ENCODE results near the gene PGAP1. TPM values are rescaled to one million over a fixed set of nuclear protein-coding genes. Genes with fewer than 3 reads are reported as not detected.
"Not testable (repeated sequence)": the region's sequence is repeated elsewhere in the genome, so short reads cannot be mapped to it uniquely, and the experiment has no call there.

The PGAP1 gene
- total RNA-seq, 2 experiments from 2014 or later = 22.2 to 25.1 TPM

DNA sequence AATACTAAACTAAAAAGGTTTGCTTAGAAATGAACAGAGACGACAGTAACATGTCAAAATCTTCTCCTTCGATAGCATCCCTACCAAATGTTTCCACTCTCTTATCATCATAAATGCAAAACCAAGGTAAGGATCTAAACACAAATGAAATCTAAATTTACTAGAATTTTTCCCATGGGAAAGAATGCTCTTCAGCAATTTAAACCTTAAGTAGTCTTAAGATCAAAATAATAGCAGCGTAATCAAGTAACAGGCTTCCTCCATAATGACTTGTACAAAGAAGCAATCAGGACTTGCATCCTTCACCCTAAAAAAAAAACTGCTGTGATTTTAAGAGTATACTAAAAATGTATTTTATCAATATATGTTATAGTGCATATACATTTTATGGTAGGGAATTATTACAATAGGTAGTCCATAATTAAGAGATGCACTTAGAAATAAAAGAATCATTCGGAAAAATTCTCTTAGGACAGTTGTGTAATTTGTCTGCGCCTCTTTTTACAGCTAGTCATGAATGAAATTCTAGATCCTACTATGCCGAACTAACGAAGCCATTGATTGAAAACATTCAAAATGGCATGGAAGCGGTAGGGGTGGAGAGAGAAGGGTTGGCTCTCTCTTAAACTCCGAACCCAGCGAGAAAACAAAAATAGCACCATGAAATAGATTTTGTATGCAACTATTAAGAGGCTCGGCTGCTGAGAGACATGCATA is 1.3 kb downstream of the PGAP1 start:
- H3K27me3 Mint-ChIP-seq = no peaks in the 10 kb centered on the region
- peak overlapping the region; percentile 92 for H3K4me3 Mint-ChIP-seq
- intact Hi-C loops (cut with DNase I, micrococcal nuclease) = loop anchor here in 1 of 2 experiments (5.0 to 10.0 kb wide), 4 partner anchors 272 to 640 kb away; partner anchors contain the start of gene MOB4
- POLR2A ChIA-PET = interaction anchor here (1.1 kb wide), 1 partner anchor 133 kb away, joined by 3 read pairs; no protein-coding TSS in a partner anchor
- H3K9me3 Mint-ChIP-seq (ENCODE audit: low read depth) = no peaks in the 10 kb centered on the region
- ATAC-seq (no peak), DNase-seq (no peak)
- peaks cover 40% of the 10 kb centered on the region for H3K4me1 Mint-ChIP-seq
- peak overlapping the region; percentile 99 for H3K27ac Mint-ChIP-seq
- CTCF ChIA-PET = interaction anchor here (0.7 to 1.5 kb wide), 5 partner anchors 10 to 104 kb away, joined by 3 to 5 read pairs (median 4); no protein-coding TSS in a partner anchor
- peaks cover 7% of the 10 kb centered on the region for H3K36me3 Mint-ChIP-seq (ENCODE audit: low read depth)

DNA sequence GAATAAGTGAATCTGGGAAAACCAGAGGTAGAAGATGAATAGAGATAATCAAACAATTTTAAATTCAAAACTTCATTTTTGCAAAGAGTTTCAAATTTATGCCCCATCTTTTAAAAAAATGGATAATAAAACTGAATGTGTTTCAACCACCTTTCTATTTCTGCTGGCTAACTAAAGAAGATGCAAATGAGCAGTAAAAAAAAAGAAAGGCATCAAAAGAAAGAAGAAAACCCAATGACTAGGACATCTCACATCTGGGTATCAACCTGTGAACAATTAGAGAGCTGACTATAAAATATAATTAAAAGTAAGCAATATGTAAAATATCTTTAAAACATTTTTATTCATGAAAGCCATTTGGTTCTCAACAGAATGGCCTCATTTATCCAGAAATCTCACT is 2.5 kb downstream of the PGAP1 start:
- H3K9me3 Mint-ChIP-seq (ENCODE audit: low read depth) = peaks cover under 1% of the 10 kb centered on the region
- H3K4me1 Mint-ChIP-seq = peaks cover 44% of the 10 kb centered on the region
- peak overlapping the region; percentile 92 for H3K4me3 Mint-ChIP-seq
- no peak for ATAC-seq
- H3K27me3 Mint-ChIP-seq = no peaks in the 10 kb centered on the region
- H3K27ac Mint-ChIP-seq = no peak overlapping the region
- DNase-seq = no peak
- ChIA-PET POLR2A (no interaction called here), CTCF (interaction anchor here (0.6 kb wide), 1 partner anchor 161 kb away, joined by 3 read pairs; no protein-coding TSS in a partner anchor)
- H3K36me3 Mint-ChIP-seq (ENCODE audit: low read depth) = peaks cover 15% of the 10 kb centered on the region
- intact Hi-C loops (cut with DNase I, micrococcal nuclease) = loop anchor here in 1 of 2 experiments (10.0 kb wide), 1 partner anchor 639 kb away; no protein-coding TSS in a partner anchor

DNA sequence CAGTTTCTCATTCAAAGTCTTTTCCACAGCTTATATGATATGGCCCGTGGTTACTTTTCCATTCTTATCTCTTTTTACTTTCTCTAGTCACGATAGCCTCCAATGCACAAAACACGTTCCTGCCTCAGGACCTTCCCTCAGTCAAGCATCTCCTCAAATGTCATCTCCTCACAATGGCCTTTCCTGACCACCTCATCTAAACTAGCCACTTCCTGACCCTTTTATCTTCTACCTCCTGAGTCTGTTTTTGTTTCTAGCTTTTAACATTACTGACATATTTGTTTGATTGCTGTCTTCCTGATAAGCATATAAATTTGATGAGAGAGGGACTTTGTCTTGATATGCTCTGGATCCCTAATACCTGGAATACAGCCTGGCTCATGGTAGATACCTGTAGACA is 7.6 kb downstream of the PGAP1 start:
- peaks cover 12% of the 10 kb centered on the region for H3K9me3 Mint-ChIP-seq (ENCODE audit: low read depth)
- ChIA-PET POLR2A (interaction anchor here (0.6 kb wide), 2 partner anchors 17 to 69 kb away, joined by 3 read pairs; no protein-coding TSS in a partner anchor), CTCF (interaction anchor here (0.6 kb wide), 1 partner anchor 580 kb away, joined by 3 read pairs; no protein-coding TSS in a partner anchor)
- peaks cover 53% of the 10 kb centered on the region for H3K36me3 Mint-ChIP-seq (ENCODE audit: low read depth)
- no peaks in the 10 kb centered on the region for H3K27me3 Mint-ChIP-seq
- peaks cover 53% of the 10 kb centered on the region for H3K4me1 Mint-ChIP-seq
- intact Hi-C loops (cut with DNase I, micrococcal nuclease) = no loop called here
- H3K27ac Mint-ChIP-seq = peak overlapping the region; percentile 2
- DNase-seq = no peak
- no peak overlapping the region for H3K4me3 Mint-ChIP-seq
- ATAC-seq = no peak

DNA sequence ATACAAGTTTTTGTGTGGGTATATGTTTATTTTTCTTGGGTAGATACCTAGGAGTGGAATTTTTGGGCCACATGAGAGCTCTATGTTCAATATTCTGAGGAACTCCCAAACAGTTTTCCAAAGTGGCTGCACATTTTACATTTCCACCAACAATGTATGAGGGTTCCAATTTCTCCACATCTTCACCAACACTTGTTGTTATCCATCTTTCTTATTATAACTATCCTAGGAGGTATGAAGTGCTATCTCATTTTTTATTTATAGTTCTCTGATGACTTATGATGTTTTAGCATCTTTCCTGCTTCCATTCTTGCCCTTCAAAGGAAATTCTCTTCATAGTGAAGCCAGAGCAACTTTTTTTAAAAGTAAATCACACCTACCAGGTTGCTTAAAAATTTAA is 8.7 kb downstream of the PGAP1 start:
- Mint-ChIP-seq H3K27ac (no peak overlapping the region), H3K36me3 (ENCODE audit: low read depth) (peaks cover 60% of the 10 kb centered on the region), H3K9me3 (ENCODE audit: low read depth) (peaks cover 12% of the 10 kb centered on the region), H3K27me3 (no peaks in the 10 kb centered on the region), H3K4me1 (peaks cover 47% of the 10 kb centered on the region), H3K4me3 (no peak overlapping the region)
- ATAC-seq = no peak
- POLR2A ChIA-PET = no interaction called here
- CTCF ChIA-PET = no interaction called here
- intact Hi-C loops (cut with DNase I, micrococcal nuclease) = no loop called here
- no peak for DNase-seq

DNA sequence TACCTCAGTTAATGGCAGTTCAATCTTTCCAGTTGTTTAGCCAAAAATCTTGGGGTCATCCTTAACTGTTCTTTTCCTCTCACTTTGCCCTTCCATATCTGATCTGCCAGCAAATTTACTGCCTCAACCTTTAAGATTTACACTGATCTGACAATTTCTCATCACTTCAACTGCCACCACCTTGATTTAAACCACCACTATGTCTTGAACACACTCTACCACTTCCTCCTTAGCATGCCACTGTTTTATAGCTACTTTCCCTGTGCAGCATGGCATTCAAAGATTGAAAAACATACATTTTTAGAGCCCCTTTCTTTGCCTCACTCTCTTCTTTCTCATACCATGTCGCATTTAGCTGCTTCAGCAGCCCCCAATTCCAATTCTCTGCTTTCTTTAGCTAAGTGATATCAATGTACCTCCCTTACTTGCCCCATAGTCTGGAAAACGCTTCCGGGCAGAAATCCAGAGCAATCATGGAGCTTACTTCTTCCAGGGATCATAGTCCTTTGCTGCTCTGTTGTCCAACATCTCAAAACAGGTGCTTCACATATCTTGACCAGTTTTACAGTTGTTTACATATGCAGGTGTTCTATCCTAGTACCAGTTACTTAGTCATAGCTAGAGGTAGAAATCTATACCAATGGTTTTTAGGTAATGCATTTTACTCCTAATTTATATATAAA is 10.9 kb downstream of the PGAP1 start:
- intact Hi-C loops (cut with DNase I, micrococcal nuclease) = loop anchor here in 1 of 2 experiments (1.0 kb wide), 1 partner anchor 11 kb away; the partner anchor contains the start of gene PGAP1
- peaks cover 68% of the 10 kb centered on the region for H3K36me3 Mint-ChIP-seq (ENCODE audit: low read depth)
- H3K27ac Mint-ChIP-seq = peak overlapping the region; percentile 98
- peak overlapping the region; percentile 15 for H3K4me3 Mint-ChIP-seq
- ChIA-PET CTCF (interaction anchor here (0.8 to 1.0 kb wide), 3 partner anchors 9 to 135 kb away, joined by 3 to 5 read pairs (median 3); no protein-coding TSS in a partner anchor), POLR2A (interaction anchor here (0.9 kb wide), 1 partner anchor 12 kb away, joined by 4 read pairs; no protein-coding TSS in a partner anchor)
- DNase-seq = no peak
- H3K27me3 Mint-ChIP-seq = no peaks in the 10 kb centered on the region
- peak; percentile 60 for ATAC-seq
- H3K4me1 Mint-ChIP-seq = peaks cover 38% of the 10 kb centered on the region
- H3K9me3 Mint-ChIP-seq (ENCODE audit: low read depth) = peaks cover 12% of the 10 kb centered on the region

DNA sequence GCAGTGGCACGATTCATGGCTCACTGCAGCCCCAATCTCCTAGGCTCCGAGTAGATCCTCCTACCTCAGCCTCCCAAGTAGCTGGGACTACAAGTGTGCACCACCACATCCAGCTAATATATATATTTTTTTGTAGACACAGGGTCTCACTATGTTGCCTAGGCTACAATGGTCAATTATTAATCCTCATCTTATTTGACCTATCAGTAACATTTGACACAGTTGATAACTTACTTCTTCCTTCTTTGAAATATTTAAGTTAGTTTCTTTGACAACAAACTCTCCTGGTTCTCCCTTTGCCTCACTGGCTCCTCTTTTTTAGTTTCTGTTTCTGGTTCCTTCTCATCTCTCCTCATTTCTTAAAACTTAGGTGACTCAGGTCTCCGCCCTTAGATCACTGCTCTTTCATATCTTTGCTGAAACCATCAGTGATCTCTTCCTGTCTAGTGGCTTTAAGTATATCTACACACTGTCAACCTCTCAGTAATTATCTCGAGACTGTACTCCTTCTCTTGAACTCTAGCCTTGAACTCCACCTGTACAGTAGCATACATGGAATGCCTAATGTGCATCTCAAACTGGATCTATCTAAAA is 11.5 kb downstream of the PGAP1 start:
- peaks cover 12% of the 10 kb centered on the region for H3K9me3 Mint-ChIP-seq (ENCODE audit: low read depth)
- CTCF ChIA-PET = interaction anchor here (0.6 to 1.0 kb wide), 3 partner anchors 10 to 74 kb away, joined by 3 to 5 read pairs (median 3); no protein-coding TSS in a partner anchor
- H3K27ac Mint-ChIP-seq = peak overlapping the region; percentile 98
- H3K4me3 Mint-ChIP-seq = peak overlapping the region; percentile 15
- ATAC-seq = peak; percentile 99
- DNase-seq = peak; percentile 24
- POLR2A ChIA-PET = no interaction called here
- H3K27me3 Mint-ChIP-seq = no peaks in the 10 kb centered on the region
- peaks cover 68% of the 10 kb centered on the region for H3K36me3 Mint-ChIP-seq (ENCODE audit: low read depth)
- peaks cover 35% of the 10 kb centered on the region for H3K4me1 Mint-ChIP-seq
- intact Hi-C loops (cut with DNase I, micrococcal nuclease) = no loop called here

DNA sequence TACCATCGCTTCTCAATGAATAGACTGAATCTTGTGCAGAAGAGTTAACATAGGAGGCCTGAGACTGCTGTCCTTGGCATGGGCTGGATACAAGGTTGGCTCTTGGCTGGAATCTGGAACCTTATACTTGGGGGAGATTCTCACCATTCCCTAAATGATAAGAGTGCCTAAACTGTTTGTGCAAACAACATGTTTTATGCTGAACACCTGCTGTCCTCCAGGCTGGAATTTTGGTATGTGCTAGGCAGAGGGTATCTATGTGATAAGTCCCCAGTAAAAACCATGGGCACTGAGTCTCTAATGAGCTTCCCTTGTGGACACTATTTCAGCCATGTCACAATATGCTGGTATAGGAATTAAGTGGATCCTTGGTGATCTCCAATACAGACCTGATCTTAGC is 12.8 kb downstream of the PGAP1 start:
- intact Hi-C loops (cut with DNase I, micrococcal nuclease) = no loop called here
- Mint-ChIP-seq H3K36me3 (ENCODE audit: low read depth) (peaks cover 57% of the 10 kb centered on the region), H3K4me3 (no peak overlapping the region), H3K4me1 (peaks cover 28% of the 10 kb centered on the region), H3K9me3 (ENCODE audit: low read depth) (peaks cover 10% of the 10 kb centered on the region), H3K27ac (peak overlapping the region; percentile 98), H3K27me3 (no peaks in the 10 kb centered on the region)
- ChIA-PET POLR2A (no interaction called here), CTCF (no interaction called here)
- no peak for ATAC-seq
- no peak for DNase-seq

DNA sequence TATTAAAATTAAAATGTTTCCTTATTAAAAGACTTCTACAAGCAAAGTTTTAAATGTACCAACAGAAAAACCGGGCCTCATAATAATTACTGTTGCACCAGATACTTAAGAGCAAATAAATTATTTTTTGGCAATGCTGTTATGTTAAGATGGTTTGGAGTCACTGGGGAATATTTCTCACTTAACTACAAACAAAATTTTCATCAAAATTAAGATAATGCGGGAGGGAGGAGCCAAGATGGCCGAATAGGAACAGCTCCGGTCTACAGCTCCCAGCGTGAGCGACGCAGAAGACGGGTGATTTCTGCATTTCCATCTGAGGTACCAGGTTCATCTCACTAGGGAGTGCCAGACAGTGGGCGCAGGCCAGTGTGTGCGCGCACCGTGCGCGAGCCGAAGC is 21.1 kb downstream of the PGAP1 start:
- CTCF ChIA-PET; POLR2A ChIA-PET; intact Hi-C loops (cut with DNase I, micrococcal nuclease); H3K9me3 Mint-ChIP-seq (ENCODE audit: low read depth); H3K4me1 Mint-ChIP-seq; H3K27ac Mint-ChIP-seq; DNase-seq; ATAC-seq; H3K27me3 Mint-ChIP-seq; H3K4me3 Mint-ChIP-seq: not testable (repeated sequence)
- H3K36me3 Mint-ChIP-seq (ENCODE audit: low read depth) = peaks cover 11% of the 10 kb centered on the region

DNA sequence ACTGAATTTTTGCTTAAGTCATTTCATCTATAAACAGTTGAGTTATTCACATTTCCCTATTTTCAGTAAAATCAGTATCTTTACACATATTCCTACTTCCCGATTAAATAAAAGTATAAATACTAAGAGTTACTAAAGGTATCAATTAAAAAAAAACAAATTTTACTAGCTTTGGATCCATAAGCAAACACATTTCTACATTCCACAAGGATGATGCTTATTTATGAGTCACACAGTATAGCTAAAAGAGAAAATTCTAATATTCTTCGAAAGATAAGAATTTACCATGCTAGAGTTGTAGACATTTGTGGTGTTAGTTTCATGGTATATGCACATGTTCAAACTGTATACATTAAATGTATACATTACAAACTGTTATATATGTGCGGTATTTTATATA is 23.7 kb downstream of the PGAP1 start:
- no peak overlapping the region for H3K27ac Mint-ChIP-seq
- no peak for ATAC-seq
- H3K27me3 Mint-ChIP-seq = no peaks in the 10 kb centered on the region
- no peaks in the 10 kb centered on the region for H3K9me3 Mint-ChIP-seq (ENCODE audit: low read depth)
- H3K4me1 Mint-ChIP-seq = no peaks in the 10 kb centered on the region
- intact Hi-C loops (cut with DNase I, micrococcal nuclease) = no loop called here
- ChIA-PET POLR2A (no interaction called here), CTCF (no interaction called here)
- peaks cover 23% of the 10 kb centered on the region for H3K36me3 Mint-ChIP-seq (ENCODE audit: low read depth)
- no peak for DNase-seq
- H3K4me3 Mint-ChIP-seq = no peak overlapping the region

DNA sequence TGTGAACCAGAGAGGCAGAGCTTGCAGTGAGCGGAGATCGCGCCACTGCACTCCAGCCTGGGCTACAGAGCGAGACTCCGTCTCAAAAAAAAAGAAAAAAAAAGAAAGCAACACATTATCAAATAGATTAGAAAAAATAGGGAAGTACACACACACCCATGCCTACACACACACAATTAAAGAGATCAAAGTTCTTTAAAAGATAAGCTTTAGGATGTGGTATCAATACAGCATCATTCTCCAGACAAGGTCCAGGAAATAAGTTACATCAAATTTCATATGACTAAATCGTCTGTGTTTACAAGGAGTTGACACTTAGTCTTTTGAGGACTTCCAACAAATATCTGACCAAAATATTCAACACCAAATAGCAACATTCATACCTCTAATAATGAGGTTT is 25.7 kb downstream of the PGAP1 start:
- Mint-ChIP-seq H3K27me3 (no peaks in the 10 kb centered on the region), H3K4me3 (no peak overlapping the region), H3K4me1 (peaks cover 2% of the 10 kb centered on the region), H3K27ac (no peak overlapping the region), H3K36me3 (ENCODE audit: low read depth) (peaks cover 32% of the 10 kb centered on the region), H3K9me3 (ENCODE audit: low read depth) (no peaks in the 10 kb centered on the region)
- DNase-seq (no peak), ATAC-seq (no peak)
- intact Hi-C loops (cut with DNase I, micrococcal nuclease) = no loop called here
- ChIA-PET CTCF (interaction anchor here (0.6 to 0.8 kb wide), 2 partner anchors 14 to 44 kb away, joined by 3 read pairs; no protein-coding TSS in a partner anchor), POLR2A (no interaction called here)

DNA sequence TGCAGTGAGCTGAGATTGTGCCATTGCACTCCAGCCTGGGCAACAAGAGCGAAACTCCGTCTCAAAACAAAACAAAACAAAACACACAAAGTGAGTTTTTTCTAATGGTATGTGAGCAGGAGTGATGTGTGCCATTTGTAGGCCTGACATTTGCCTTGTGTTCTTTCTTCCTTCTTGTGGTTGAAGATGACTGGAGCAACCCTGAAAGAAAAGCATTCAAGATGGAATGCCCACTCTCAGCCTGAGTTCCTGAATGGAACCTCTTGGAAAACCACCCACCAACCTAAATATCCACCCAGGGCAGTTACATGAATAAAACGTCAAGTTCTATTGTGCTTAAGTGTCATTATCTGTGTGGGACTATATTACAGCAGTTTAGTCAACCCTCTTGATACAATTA is 26.5 kb downstream of the PGAP1 start:
- H3K9me3 Mint-ChIP-seq (ENCODE audit: low read depth) = no peaks in the 10 kb centered on the region
- H3K27ac Mint-ChIP-seq = no peak overlapping the region
- ATAC-seq = no peak
- no peak for DNase-seq
- ChIA-PET CTCF (no interaction called here), POLR2A (interaction anchor here (0.6 kb wide), 1 partner anchor 640 kb away, joined by 3 read pairs; no protein-coding TSS in a partner anchor)
- peaks cover 35% of the 10 kb centered on the region for H3K36me3 Mint-ChIP-seq (ENCODE audit: low read depth)
- no peak overlapping the region for H3K4me3 Mint-ChIP-seq
- peaks cover 2% of the 10 kb centered on the region for H3K4me1 Mint-ChIP-seq
- intact Hi-C loops (cut with DNase I, micrococcal nuclease) = no loop called here
- no peaks in the 10 kb centered on the region for H3K27me3 Mint-ChIP-seq
